ENCODE data around the gene TOP1.

Gene TOP1

DNA sequence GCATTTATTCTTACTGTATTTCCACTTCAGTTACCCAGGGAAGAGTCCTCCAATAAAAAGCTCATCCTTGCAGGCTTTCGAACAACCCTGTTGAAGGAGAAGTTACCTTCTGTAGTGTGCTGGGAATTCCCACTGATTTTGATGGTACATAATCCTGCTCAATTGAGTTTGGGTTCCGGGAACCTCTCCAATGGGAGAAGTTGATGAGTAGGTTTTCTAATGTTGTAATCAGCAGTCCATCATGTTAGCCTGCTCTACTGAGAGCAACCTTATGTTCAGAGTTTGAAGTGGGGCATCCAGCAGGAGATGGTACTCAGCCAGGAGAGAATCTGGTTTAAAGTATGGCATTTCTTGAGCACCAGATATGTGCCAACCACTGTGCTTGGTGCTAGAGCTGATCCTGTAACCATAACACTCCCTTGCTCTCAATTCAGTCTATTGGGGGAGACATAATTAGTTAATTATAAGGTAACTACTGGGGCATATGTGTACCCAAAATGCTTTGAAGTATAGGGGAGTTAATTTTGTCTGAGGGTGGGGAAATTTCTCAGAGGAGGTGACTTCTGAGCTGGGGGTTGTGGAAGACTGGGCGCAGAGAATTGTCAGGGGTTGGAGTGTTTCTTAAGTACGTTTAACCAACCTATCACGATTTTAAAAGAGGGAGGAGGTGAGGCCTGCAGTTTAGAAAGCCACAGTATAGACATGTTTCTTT, 2.1 kb downstream of the TOP1 start:
- peak overlapping the region; percentile 81 for H3K4me3 ChIP-seq (ENCODE audit: low read depth, low read length)

GRCh38 chr20:41031243-41031619, 2.6 kb downstream of the TOP1 start:
- DNase-seq (ENCODE audit: low read depth): no peak
- H3K4me3 ChIP-seq (ENCODE audit: low read depth, low read length): peak overlapping the region; percentile 81

More for the DNA sequence above, 2.1 kb downstream of the TOP1 start:
- peak; percentile 39 for DNase-seq (ENCODE audit: low read depth)

GRCh38 chr20:41032271-41032670, 3.6 kb downstream of the TOP1 start:
- peak overlapping the region; percentile 81 for H3K4me3 ChIP-seq (ENCODE audit: low read depth, low read length)
- no peak for DNase-seq (ENCODE audit: low read depth)

- DNase-seq (ENCODE audit: low read depth): no peak
Observed at GRCh38 chr20:41034239-41034638, 5.6 kb downstream of the TOP1 start.

GRCh38 chr20:41035207-41035606, 6.6 kb downstream of the TOP1 start:
- no peak for DNase-seq (ENCODE audit: low read depth)
- no peak overlapping the region for H3K4me3 ChIP-seq (ENCODE audit: low read depth, low read length)

More at GRCh38 chr20:41034239-41034638, 5.6 kb downstream of the TOP1 start:
- no peak overlapping the region for H3K4me3 ChIP-seq (ENCODE audit: low read depth, low read length)

DNA sequence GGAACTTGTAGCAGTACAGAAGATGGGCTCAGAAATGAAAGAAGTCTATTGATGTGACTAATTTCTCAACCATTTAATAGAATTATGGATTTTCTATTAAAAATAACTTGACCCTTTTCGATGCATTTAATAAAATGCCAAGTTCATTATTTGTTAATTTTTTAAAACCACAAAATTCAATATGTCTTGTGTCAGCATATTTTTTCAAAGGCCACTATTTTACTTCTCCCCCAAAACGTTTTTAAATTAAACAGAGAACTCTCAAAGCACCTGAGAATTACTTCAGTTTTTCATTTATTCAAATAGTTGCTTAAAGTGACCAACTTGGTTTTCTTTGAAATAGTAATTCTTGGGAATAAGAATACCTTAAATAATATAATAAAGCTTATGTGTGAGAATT, 8.6 kb downstream of the TOP1 start:
- no peak for DNase-seq (ENCODE audit: low read depth)
- H3K4me3 ChIP-seq (ENCODE audit: low read depth, low read length): no peak overlapping the region

GRCh38 chr20:41038149-41038877, 9.7 kb downstream of the TOP1 start:
- no peak for DNase-seq (ENCODE audit: low read depth)
- no peak overlapping the region for H3K4me3 ChIP-seq (ENCODE audit: low read depth, low read length)

- H3K4me3 ChIP-seq (ENCODE audit: low read depth, low read length): no peak overlapping the region
- DNase-seq (ENCODE audit: low read depth): no peak
Observed at GRCh38 chr20:41038878-41039404, 10.3 kb downstream of the TOP1 start.

DNA sequence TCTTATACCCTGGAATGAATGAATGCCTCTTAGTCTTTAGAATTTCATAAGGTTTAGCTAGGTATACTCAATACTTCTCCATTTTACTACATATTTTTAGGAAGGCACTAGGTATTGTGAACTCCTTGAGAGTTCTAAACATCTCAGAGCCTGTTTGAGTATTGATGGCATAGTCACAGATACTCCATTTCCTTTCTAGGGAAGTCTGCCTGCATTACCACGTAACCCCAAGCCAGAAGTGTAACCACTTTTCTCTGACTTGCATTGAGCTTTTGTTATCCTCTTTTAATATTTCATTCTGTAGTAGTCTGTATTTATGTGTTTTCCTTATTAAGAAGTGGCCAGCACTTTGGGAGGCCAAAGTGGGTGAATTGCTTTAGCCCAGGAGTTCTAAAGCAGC, 12.2 kb downstream of the TOP1 start:
- DNase-seq (ENCODE audit: low read depth): no peak
- no peak overlapping the region for H3K4me3 ChIP-seq (ENCODE audit: low read depth, low read length)

DNA sequence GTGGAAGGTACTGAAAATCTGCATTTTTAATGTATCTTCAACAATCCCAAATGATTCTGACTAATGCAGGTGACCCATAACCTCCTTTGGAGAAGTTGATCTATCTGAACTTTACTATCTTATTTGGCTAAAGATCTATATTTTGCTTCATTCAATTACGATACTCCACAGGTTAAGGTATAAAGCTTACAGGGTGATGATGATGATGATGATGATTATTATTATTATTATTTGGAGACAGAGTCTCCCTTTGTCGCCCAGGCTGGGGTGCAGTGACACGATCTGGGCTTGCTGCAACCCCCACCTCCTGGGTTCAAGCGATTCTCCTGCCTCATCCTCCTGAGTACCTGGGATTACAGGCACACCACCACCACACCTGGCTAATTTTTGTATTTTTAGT, 13.1 kb downstream of the TOP1 start:
- no peak for DNase-seq (ENCODE audit: low read depth)
- H3K4me3 ChIP-seq (ENCODE audit: low read depth, low read length): no peak overlapping the region

- DNase-seq (ENCODE audit: low read depth): no peak
Observed at GRCh38 chr20:41044409-41045062, 15.9 kb downstream of the TOP1 start.

GRCh38 chr20:41045671-41046070, 17.0 kb downstream of the TOP1 start:
- no peak overlapping the region for H3K4me3 ChIP-seq (ENCODE audit: low read depth, low read length)
- no peak for DNase-seq (ENCODE audit: low read depth)

More at GRCh38 chr20:41044409-41045062, 15.9 kb downstream of the TOP1 start:
- no peak overlapping the region for H3K4me3 ChIP-seq (ENCODE audit: low read depth, low read length)

GRCh38 chr20:41046716-41047115, 18.1 kb downstream of the TOP1 start:
- no peak for DNase-seq (ENCODE audit: low read depth)
- no peak overlapping the region for H3K4me3 ChIP-seq (ENCODE audit: low read depth, low read length)

- no peak for DNase-seq (ENCODE audit: low read depth)
- H3K4me3 ChIP-seq (ENCODE audit: low read depth, low read length): no peak overlapping the region
Observed at GRCh38 chr20:41047279-41047974, 18.8 kb downstream of the TOP1 start.

DNA sequence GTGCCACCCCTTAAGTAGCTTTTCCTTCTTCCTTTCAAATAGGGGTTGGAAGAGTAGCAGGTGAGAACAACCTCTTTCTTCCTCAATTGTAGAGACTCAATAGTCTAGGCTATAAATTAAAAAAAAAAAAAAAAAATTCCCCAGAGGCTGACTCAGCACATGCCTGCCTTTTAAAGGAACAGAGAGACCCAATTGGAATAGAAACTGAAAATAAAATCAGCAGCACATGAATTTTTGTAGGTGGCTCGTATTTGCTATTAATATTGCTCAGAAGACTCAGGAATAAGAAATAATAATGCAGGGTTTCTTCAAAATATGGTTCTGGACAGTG, 19.3 kb downstream of the TOP1 start:
- H3K4me3 ChIP-seq (ENCODE audit: low read depth, low read length): no peak overlapping the region
- no peak for DNase-seq (ENCODE audit: low read depth)

DNA sequence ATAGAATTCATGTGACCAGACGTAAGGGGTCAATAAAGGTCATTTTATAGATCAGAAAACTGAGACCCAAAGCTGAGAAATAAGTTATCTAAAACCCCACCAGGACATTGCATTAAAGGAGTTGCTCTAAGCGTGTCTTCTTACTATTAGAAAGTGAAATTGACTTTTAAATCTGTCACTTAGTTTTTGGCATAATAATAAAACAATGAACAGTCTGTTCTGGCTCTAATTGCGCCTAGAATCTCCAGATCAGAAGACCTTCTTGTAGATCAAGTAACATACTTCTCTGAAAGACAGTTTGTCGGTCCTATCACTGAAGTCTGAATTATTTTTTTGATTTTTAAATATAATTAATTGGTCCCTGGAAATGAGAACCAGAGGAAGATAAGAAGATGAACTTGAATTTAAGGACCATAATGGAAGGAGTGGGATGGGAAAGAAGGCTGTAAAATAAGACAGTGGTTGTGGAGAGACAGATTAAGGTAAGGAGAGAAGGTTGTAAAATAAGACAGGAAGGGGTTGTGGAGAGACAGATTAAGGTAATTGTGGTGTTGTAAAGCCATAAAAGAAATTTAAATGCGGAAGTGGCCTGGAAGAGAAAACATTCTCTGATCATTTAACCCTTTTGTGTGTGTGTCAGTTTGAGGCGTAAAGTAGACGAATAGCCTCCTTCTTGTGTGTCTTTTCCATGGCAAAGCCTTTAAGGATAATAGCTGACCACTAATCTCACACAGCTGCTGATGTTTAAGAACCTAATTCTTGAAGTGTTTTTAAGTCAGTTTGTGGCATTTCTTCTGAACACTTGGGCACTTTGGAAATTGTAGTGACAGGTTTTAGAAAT, 20.1 kb downstream of the TOP1 start:
- no peak for DNase-seq (ENCODE audit: low read depth)
- H3K4me3 ChIP-seq (ENCODE audit: low read depth, low read length): no peak overlapping the region

- no peak overlapping the region for H3K4me3 ChIP-seq (ENCODE audit: low read depth, low read length)
- no peak for DNase-seq (ENCODE audit: low read depth)
Observed at GRCh38 chr20:41049451-41049850, 20.8 kb downstream of the TOP1 start.

DNA sequence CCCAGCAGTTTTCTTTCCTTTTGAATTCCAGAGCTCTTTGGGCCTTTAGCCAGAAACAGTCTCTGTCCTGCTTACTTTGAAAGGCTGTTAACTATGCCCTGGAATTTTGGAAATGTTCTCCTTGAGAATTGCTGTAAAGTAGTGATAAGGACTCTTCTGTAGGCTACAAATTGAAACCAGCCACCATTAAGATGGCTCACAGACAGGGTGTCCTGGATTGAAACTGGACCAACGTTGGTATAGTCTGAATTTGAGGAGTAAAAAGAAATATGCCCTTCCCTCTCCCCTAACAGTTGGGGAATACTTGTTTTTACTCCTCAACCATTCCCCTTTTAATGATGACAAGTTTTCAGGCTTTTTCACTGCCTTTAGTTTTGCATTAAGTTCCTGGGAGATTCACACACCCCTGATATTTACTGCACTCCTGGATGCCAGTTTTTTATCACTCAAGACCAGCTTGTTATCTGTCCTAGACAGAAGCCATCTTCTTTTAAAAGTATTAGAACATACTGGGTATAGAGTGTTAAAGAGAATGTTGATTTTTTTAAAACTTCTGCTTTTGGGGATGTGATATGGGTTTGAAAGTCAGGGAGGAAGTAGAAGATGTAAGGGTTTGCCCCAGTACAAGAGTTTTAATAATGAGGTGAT, 21.9 kb downstream of the TOP1 start:
- no peak for DNase-seq (ENCODE audit: low read depth)
- H3K4me3 ChIP-seq (ENCODE audit: low read depth, low read length): no peak overlapping the region
